Fibroblast of villous mesenchyme (primary cell): ENCODE data around the gene ISOC2. TPM values are rescaled to one million over a fixed set of nuclear protein-coding genes. Genes with fewer than 3 reads are reported as not detected.

Experiments
- DNase-seq: peaks from one replicate; pipeline ENCODE4 v3.0.0-alpha.2; 2010; ENCODE audit warnings: low read depth
- H3K4me3 ChIP-seq: 2 replicates; pipeline ENCODE4 v1.5.1; 2011; ENCODE audit warnings: low read depth, mild to moderate bottlenecking, low read length
- CTCF ChIP-seq: IDR thresholded peaks from 2 replicates; pipeline ENCODE4 v1.5.1; 2012; ENCODE audit warnings: low read depth, mild to moderate bottlenecking, low read length; ENCODE audit not compliant: insufficient read depth
- total RNA-seq: library from RNA; depleted of rRNA; stranded (reverse); fragments of >200 nt; gene quantifications from 2 replicates; pipeline ENCODE4 v1.2.3, GENCODE V29; 2012

Gene ISOC2
- total RNA-seq, 1 donor: 57.9 TPM

GRCh38 chr19:55481794-55482155 lies 20.3 kb upstream of the ISOC2 start:
- no peak overlapping the region for H3K4me3 ChIP-seq
- no peak for TF ChIP-seq CTCF
- DNase-seq: no peak

- no peak overlapping the region for H3K4me3 ChIP-seq
- TF ChIP-seq CTCF: no peak
- DNase-seq: no peak
Observed at GRCh38 chr19:55481148-55481793, 19.8 kb upstream of the ISOC2 start.

GRCh38 chr19:55479451-55480230 lies 18.2 kb upstream of the ISOC2 start:
- TF ChIP-seq CTCF: no peak

GRCh38 chr19:55479045-55479444 lies 17.6 kb upstream of the ISOC2 start:
- H3K4me3 ChIP-seq: no peak overlapping the region
- no peak for DNase-seq
- TF ChIP-seq CTCF: no peak

More at GRCh38 chr19:55479451-55480230, 18.2 kb upstream of the ISOC2 start:
- no peak for DNase-seq
- H3K4me3 ChIP-seq: no peak overlapping the region

GRCh38 chr19:55478364-55478763 lies 16.9 kb upstream of the ISOC2 start:
- H3K4me3 ChIP-seq: no peak overlapping the region
- TF ChIP-seq CTCF: no peak
- DNase-seq: no peak

GRCh38 chr19:55477905-55478304 lies 16.5 kb upstream of the ISOC2 start:
- no peak for DNase-seq
- no peak for TF ChIP-seq CTCF
- H3K4me3 ChIP-seq: peak overlapping the region; percentile 62
